GM21529 (cell line): ENCODE measurements around the gene RILPL1.
"Not testable (repeated sequence)": the region's sequence is repeated elsewhere in the genome, so short reads cannot be mapped to it uniquely, and the experiment has no call there.

Source experiments
- ATAC-seq: cut with Tn5 transposase; IDR thresholded peaks from one replicate; pipeline ENCODE4 v1.9.1; 2021; ENCODE audit not compliant: unreplicated experiment

RILPL1 gene, protein sequence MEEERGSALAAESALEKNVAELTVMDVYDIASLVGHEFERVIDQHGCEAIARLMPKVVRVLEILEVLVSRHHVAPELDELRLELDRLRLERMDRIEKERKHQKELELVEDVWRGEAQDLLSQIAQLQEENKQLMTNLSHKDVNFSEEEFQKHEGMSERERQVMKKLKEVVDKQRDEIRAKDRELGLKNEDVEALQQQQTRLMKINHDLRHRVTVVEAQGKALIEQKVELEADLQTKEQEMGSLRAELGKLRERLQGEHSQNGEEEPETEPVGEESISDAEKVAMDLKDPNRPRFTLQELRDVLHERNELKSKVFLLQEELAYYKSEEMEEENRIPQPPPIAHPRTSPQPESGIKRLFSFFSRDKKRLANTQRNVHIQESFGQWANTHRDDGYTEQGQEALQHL

DNA sequence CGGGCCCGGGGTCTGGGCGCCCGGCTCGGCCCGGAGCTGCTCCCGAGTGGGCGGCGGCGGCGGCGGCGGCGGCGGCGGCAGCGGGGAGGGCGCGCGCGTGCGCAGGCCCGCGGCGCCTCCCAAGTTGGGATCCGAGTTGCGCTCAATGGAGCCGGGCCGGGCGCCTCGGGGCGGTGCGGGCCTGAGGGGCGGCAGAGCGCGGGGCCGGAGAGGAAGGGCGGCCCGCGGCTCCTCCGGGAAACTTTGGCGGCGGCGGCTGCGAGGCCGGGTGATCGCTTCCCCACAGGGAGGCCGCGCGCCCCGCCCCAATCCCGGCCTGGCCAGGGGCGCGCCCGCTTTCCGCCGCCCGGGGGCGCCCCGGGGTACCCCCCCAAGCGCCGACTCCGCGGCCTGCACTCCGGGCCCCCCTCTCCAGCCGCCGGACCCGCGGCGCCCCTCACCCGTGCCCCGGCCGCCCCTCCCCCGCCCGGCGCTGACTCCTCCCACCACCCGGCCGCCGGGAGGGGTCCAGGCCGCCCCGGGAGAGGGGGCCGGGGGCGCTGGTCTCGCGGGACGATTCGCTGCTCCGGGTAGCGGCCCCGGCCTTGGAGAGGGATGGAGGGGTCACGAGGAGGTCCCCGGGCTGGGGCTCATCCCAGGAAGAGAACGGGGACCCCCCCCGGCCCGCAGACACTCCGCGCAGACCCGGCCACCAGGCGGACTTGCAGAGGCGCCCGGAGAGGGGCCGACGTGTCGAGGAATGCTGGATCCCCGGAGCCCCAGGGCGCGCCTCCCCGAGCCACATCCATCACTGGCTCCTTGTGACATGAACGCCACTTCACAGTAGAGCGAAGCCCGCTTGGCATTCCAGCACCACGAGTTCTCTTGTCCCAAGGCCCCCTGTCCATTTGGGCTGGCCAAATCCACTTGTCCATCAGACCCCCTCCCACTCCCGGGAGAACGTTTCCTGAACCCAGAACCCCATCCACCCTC, at the start of gene RILPL1:
TSS of gene RILPL1 (minus strand) at position 48 of the 972 bp plus-strand sequence. CDS start 237 bp downstream, outside the sequence.
- no peak for ATAC-seq

DNA sequence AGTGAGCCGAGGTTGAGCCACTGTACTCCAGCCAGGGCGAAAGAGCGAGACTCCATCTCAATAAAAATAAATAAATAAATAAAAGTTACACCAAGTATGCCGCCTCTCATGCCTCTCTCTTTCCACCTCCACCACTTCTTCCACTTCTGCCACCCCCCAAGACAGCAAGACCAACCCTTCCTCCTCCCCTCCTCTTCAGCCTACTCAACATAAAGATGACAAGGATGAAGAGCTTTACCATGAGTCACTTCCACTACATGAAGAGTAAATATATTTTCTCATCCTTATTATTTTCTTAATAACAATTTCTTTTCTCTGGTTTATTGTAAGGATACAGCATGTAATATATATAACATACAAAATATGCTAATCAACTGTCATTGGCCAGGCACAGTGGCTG, 47.3 kb upstream of the RILPL1 start:
- ATAC-seq = no peak

GRCh38 chr12:123578829-123579228, 45.3 kb upstream of the RILPL1 start:
- ATAC-seq = not testable (repeated sequence)

DNA sequence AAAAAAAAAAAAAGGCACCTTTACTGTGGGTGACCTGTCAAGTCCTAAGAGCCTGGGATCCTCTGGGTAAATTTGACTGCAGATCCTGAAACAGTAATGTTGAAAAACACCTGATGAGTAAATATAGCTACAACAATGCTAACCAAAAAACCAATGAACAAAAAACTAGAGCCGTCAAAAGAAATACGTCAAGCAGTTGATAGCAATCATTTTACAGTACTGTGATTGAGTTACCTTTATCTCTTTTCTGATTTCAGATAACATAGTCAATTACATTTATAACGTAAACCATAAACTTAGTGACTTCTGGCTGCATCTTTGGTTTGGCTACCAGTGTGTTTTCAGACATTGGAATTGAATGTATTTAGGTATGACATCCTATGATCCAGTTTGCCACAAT, 44.7 kb upstream of the RILPL1 start:
- no peak for ATAC-seq

- ATAC-seq = no peak
These were observed 43.1 kb upstream of the RILPL1 start for GRCh38 chr12:123576611-123577010.

GRCh38 chr12:123573870-123574269, 40.4 kb upstream of the RILPL1 start:
- ATAC-seq = no peak

DNA sequence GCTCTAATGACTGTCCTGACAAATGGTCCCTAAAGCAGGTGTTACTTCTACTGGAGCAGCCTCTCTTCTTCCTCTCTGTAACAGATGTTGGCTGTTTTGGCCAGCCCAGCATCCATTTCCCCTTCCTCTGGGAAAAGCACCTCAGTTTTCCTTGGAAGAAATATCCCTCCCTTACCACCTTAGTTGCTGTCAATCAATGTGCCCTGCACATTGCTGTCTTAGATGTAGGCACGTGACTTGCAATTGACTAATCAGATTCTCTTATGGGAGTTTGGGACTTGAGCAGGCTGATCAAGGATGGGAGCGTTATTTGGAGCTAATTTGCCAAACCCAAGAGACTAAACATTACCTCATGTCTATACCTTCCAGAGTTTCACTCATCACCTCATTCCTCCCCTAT, 38.9 kb upstream of the RILPL1 start:
- no peak for ATAC-seq

DNA sequence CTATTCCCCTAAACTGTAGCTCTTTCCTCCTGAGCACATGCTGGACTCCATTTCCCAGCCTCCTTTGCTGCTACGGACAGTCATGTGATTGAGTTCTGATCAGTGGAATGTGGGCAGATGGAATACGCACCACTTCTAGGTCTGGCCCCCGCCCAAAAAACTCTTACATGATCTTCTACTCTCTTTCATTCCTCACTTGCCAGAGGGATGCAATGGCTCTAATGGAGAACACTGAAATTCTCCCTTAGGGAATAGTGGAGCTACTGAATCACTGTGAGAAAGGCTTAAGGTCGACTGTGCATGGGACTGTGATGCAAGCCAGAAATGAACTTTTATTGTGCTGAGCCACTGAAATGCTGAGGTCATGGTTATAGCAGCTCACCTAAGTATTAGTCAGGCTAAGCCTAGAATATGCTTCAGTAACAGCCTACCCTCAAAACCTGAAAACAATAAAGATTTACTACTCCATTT, 37.9 kb upstream of the RILPL1 start:
- ATAC-seq = no peak

GRCh38 chr12:123559468-123559867, 25.9 kb upstream of the RILPL1 start:
- no peak for ATAC-seq

DNA sequence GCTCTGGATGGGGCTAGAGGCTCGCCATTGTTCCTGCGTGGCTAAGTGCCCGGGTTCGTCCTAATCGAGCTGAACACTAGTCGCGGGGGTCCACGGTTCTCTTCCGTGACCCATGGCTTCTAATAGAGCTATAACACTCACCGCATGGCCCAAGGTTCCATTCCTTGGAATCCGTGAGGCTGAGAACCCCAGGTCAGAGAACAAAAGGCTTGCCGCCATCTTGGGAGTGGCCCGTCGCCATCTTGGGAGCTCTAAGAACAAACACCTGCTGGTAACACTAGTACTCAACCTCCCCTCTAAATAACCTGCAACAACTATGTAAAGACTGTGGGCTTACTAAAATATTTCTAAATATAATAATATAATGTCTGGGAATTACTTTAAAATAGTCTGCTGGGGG, 25.0 kb upstream of the RILPL1 start:
- not testable (repeated sequence) for ATAC-seq

DNA sequence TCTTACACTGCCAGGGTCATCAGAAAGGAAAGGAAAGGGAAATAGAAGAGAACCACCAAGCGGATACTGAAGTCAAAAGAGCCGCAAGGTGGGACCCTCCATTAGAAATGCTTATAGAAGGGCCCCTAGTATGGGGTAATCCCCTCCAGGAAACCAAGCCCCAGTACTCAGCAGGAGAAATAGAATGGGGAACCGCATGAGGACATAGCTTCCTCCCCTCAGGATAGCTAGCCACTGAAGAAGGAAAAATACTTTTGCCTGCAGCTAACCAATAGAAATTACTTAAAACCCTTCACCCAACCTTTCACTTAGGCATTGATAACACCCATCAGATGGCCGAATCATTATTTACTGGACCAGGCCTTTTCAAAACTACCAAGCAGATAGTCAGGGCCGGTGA, 21.3 kb upstream of the RILPL1 start:
- ATAC-seq = not testable (repeated sequence)

DNA sequence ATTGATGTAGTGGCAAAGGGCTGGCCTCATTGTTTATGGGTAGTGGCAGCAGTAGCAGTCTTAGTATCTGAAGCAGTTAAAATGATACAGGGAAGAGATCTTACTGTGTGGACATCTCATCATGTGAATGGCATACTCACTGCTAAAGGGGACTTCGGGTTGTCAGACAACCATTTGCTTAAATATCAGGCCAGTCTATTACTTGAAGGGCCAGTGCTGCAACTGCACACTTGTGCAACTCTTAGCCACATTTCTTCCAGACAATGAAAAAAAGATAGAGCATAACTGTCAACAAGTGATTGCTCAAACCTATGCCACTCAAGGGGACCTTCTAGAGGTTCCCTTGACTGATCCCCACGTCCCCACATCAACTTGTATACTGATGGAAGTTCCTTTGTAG, 20.6 kb upstream of the RILPL1 start:
- ATAC-seq = not testable (repeated sequence)

GRCh38 chr12:123550700-123551099, 17.2 kb upstream of the RILPL1 start:
- no peak for ATAC-seq

DNA sequence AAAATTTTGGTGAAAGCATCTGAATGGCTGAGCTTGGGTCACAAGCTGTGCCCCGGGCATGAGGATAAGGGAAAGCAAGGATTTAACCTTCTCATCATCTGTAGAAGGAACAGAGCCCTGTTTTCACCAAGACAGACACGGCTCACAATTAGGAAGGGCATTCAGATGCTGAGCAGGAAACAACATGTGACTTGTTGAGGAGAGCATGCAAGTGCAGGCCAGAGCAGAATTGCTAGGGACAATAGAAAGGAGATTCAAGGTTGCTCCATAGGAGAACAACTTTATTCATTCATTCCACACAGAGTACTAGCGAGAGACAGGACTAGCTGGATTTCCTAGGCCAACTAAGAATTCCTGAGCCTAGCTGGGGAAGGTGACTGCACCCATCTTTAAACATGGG, 14.6 kb upstream of the RILPL1 start:
- ATAC-seq = no peak

GRCh38 chr12:123546281-123546680, 12.8 kb upstream of the RILPL1 start:
- no peak for ATAC-seq

DNA sequence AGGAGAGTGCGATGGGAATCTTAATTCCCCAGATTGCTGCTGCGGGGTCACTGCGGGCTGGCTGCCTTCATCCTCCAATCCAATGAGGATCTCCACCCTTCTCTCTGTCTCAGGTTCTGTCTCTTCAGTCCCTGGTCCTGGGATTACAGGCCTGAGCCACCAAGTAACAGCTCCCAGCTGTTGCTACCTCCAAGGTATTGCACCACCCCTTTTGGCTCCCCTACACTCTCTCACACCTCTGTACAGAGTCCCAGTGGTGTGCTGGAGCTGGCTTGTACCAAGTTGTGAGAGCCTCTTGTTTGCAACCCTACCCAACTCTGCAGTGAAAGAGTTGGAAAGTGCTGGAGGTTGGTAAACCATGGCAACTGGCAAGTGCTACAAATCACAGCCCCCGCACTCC, 10.0 kb upstream of the RILPL1 start:
- ATAC-seq = no peak

- ATAC-seq = no peak
These were observed 7.6 kb upstream of the RILPL1 start for GRCh38 chr12:123540899-123541662.

DNA sequence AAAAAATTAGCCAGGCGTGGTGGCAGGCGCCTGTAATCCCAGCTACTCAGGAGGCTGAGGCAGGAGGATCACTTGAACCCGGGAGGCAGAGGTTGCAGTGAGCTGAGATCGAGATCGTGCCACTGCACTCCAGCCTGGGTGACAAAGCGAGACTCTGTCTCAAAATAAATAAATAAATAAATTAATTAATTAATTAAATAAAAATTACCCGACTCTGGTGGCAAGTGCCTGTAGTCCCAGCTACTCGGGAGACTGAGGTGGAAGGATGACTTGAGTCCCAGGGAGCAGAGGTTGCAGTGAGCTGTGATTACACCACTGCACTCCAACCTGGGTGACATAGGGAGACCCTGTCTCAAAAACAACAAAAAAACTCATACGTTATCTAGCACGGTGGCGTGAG, 2.4 kb upstream of the RILPL1 start:
- not testable (repeated sequence) for ATAC-seq

DNA sequence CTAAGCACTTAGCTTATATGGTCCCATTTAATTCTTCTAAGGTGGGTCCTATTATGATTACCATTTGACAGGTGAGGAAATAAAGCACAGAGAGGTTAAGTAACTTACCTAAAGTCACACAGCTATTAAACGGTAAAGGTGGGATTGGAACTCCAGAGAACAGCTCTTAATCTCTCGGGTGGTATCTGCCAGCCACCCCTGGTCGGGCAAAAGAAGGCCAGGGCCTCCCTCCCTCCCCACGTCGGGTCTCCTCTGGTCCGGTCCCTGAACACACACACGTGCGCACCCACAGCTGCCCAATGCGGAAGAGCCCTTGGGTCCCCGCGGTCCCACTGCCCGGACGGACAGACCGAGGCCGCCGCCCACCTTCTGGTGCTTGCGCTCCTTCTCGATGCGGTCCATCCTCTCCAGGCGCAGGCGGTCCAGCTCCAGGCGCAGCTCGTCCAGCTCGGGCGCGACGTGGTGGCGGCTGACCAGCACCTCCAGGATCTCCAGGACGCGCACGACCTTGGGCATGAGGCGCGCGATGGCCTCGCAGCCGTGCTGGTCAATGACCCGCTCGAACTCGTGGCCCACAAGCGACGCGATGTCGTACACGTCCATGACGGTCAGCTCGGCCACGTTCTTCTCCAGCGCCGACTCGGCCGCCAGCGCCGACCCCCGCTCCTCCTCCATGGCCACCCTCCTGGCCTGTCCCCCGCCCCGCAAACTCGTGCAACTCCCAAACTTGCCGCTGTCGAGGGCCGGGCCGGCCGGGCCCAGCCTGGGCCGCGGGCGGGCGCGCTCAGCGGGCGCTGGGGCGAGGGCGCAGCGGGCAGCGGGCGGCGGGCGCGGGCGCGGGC, 490 bp downstream of the RILPL1 start:
- ATAC-seq = no peak

DNA sequence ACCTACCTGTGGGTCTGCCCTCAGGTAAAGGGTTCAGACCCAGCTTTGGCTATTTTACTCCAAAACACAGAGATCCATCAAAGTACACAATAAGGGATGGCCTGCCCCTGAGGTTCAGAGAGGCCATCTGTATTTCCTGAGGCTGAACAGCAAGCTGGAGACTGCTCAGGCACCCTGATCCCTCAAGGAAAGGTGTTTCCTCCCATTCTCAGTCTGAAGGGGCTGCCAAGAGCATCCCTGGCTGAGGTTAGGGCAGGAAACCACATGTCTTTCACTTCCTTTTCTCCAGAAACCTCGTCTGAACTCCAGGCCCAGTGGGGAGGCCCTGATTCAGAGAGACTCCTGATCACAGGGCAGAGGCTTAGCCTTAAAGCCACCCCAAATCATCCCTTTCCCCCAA, 1.5 kb downstream of the RILPL1 start:
- ATAC-seq = no peak
